Endothelial cell of umbilical vein (primary cell): ENCODE results near the gene FBXL17. TPM values are rescaled to one million over a fixed set of nuclear protein-coding genes. Genes with fewer than 3 reads are reported as not detected.

Source experiments
- BruUV-seq: library from RNA; stranded (reverse); fragments of 400-500 nt; replicated peaks from 2 replicates; lab custom pipeline; 2021; lab: Mats Ljungman, UMichigan
- CTCF ChIA-PET: fragments of 300-600, 350-600 bp; sonication (Branson Sonifier 250); formaldehyde crosslinking; loops from one replicate; lab custom pipeline; 2021; ENCODE audit warnings: antibody characterized with exemption, inconsistent platforms; lab: Charles Lee
- POLR2A ChIA-PET: fragments of 300-600, 350-600 bp; sonication (Branson Sonifier 250); formaldehyde crosslinking; loops from one replicate; lab custom pipeline; 2021; ENCODE audit warnings: antibody characterized with exemption, inconsistent platforms; lab: Charles Lee
- DNase-seq: peaks from one replicate; pipeline ENCODE4 v3.0.0-alpha.2; 2011; ENCODE audit warnings: low read depth, low spot score
- FAIRE-seq: peaks from 2 replicates; lab custom pipeline; 2011; peaks lifted over from hg19 to GRCh38; lab: Jason Lieb, UNC
- H2AFZ ChIP-seq: 2 replicates; pipeline ENCODE4 v1.6.0; 2012; ENCODE audit warnings: low read depth, low read length, control low read depth, inconsistent platforms
- H3K27ac ChIP-seq: 2 replicates; pipeline ENCODE4 v1.5.1; 2011; ENCODE audit warnings: low read depth, mild to moderate bottlenecking, control low read depth, low read length, moderate library complexity; ENCODE audit not compliant: insufficient read depth
- H3K27me3 ChIP-seq, 2 experiments: 2 replicates each; pipeline versions ENCODE4 v1.6.0 to v1.6.1; 2011; ENCODE audit warnings: low read length in 2 of 2, mixed read lengths in 1 of 2; ENCODE audit not compliant: control insufficient read depth in 2 of 2, insufficient read depth in 2 of 2
- H3K36me3 ChIP-seq, 2 experiments: 2 replicates in 1 of 2; 3 replicates in 1 of 2; pipeline ENCODE4 v1.5.1; 2011; ENCODE audit warnings: low read length in 2 of 2, mild to moderate bottlenecking in 1 of 2, moderate library complexity in 1 of 2; ENCODE audit not compliant: control insufficient read depth in 2 of 2, insufficient read depth in 2 of 2; ENCODE audit errors: extremely low read depth in 1 of 2
- H3K4me1 ChIP-seq: 3 replicates; pipeline ENCODE4 v1.5.1; 2011; ENCODE audit warnings: mild to moderate bottlenecking, low read length; ENCODE audit not compliant: control insufficient read depth, insufficient read depth; ENCODE audit errors: extremely low read depth
- H3K4me2 ChIP-seq: 2 replicates; pipeline ENCODE4 v1.6.1; 2011; ENCODE audit warnings: low read length, control low read depth, mixed read lengths; ENCODE audit not compliant: insufficient read depth
- H3K4me3 ChIP-seq, 3 experiments: fragments of 200-600 bp in 1 of 3; sonication (generic), shearing (Covaris generic) in 1 of 3; replicated peaks in 1 of 3; 2 replicates each; pipeline ENCODE4 v1.5.1; 2011 to 2016; ENCODE audit warnings: control low read depth in 3 of 3, low read length in 3 of 3, mild to moderate bottlenecking in 2 of 3, inconsistent platforms in 1 of 3, low read depth in 1 of 3, moderate library complexity in 1 of 3; ENCODE audit not compliant: insufficient read depth in 1 of 3
- H3K79me2 ChIP-seq: 2 replicates; pipeline ENCODE4 v1.6.0; 2012; ENCODE audit warnings: low read length, inconsistent platforms; ENCODE audit not compliant: control insufficient read depth, insufficient read depth
- H3K9ac ChIP-seq: replicated peaks from 2 replicates; pipeline ENCODE3; 2011; ENCODE audit warnings: low read length, control low read depth; ENCODE audit not compliant: insufficient read depth; ENCODE audit errors: extremely low read depth
- H3K9me1 ChIP-seq: replicated peaks from 3 replicates; pipeline ENCODE4 v1.6.0; 2011; ENCODE audit warnings: mild to moderate bottlenecking, low read length; ENCODE audit not compliant: control insufficient read depth, insufficient read depth; ENCODE audit errors: extremely low read depth
- H3K9me3 ChIP-seq: replicated peaks from 2 replicates; pipeline ENCODE4 v1.5.1; 2012; ENCODE audit warnings: low read length, inconsistent platforms; ENCODE audit not compliant: control insufficient read depth, insufficient read depth
- H4K20me1 ChIP-seq: replicated peaks from 2 replicates; pipeline ENCODE3; 2011; ENCODE audit warnings: mild to moderate bottlenecking, low read length; ENCODE audit not compliant: control insufficient read depth, insufficient read depth; ENCODE audit errors: extremely low read depth
- CTCF ChIP-seq, 2 donors: IDR thresholded peaks; 1 replicate in 1 of 2; 2 replicates in 1 of 2; pipeline ENCODE4 v1.5.1; 2011; ENCODE audit warnings: low read length in 2 of 2, mild to moderate bottlenecking in 2 of 2, moderate library complexity in 2 of 2, control low read depth in 1 of 2, inconsistent platforms in 1 of 2, low read depth in 1 of 2; ENCODE audit not compliant: insufficient read depth in 1 of 2; ENCODE audit errors: extremely low read depth in 1 of 2
- EZH2 ChIP-seq: IDR thresholded peaks from 2 replicates; pipeline ENCODE4 v1.6.1; 2012; ENCODE audit warnings: borderline replicate concordance, low read depth, mild to moderate bottlenecking, moderate library complexity, low read length, inconsistent platforms; ENCODE audit not compliant: severe bottlenecking
- FOS ChIP-seq: IDR thresholded peaks from 2 replicates; pipeline ENCODE4 v1.6.1; 2011; ENCODE audit warnings: mild to moderate bottlenecking, low read length, moderate library complexity, borderline replicate concordance; ENCODE audit not compliant: insufficient read depth
- GATA2 ChIP-seq: IDR thresholded peaks from 2 replicates; pipeline ENCODE4 v1.7.0; 2011; ENCODE audit warnings: low read depth, mild to moderate bottlenecking, moderate library complexity, mixed read lengths, low read length; ENCODE audit not compliant: insufficient read length, insufficient read depth
- JUN ChIP-seq: IDR thresholded peaks from 2 replicates; pipeline ENCODE4 v1.6.1; 2011; ENCODE audit warnings: borderline replicate concordance, low read depth; ENCODE audit not compliant: insufficient read length, insufficient read depth
- MAX ChIP-seq: IDR thresholded peaks from 2 replicates; pipeline ENCODE4 v1.6.1; 2011; ENCODE audit not compliant: insufficient read depth, insufficient read length
- MYC ChIP-seq: IDR thresholded peaks from one replicate; pipeline ENCODE4 v1.6.1; 2011; ENCODE audit warnings: mild to moderate bottlenecking, low read depth, low read length
- POLR2A ChIP-seq: IDR thresholded peaks from 2 replicates; pipeline ENCODE4 v1.6.1; 2012; ENCODE audit warnings: low read depth, mild to moderate bottlenecking, control low read depth, low read length
- POLR2AphosphoS5 ChIP-seq: IDR thresholded peaks from 2 replicates; pipeline ENCODE4 v1.6.1; 2012; ENCODE audit warnings: low read depth, mild to moderate bottlenecking, control low read depth, low read length, moderate library complexity; ENCODE audit not compliant: insufficient read depth
- dilution Hi-C: fragments of 300-500 bp; cut with MboI; formaldehyde crosslinking; loops from one replicate; pipeline ENCODE4 v1.15.0; 2019; ENCODE audit warnings: low sequenced_read_pairs; ENCODE audit not compliant: extremely low pct_ligation_motif_present
- intact Hi-C: fragments of 100-400 bp; cut with micrococcal nuclease; formaldehyde crosslinking; loops from one replicate; pipeline ENCODE4 v1.10.0; 2022
- polyA plus RNA-seq, 4 experiments: library from polyadenylated mRNA; depleted of rRNA in 3 of 4; stranded (reverse) in 3 of 4; unstranded in 1 of 4; fragments of >200 nt; gene quantifications; 2 replicates each; pipeline versions ENCODE4 v1.2.1 to v1.2.3, GENCODE V29; 2011 to 2012; ENCODE audit warnings: missing spikeins in 1 of 4
- total RNA-seq: library from RNA; stranded (reverse); gene quantifications from 2 replicates; pipeline ENCODE4 v1.2.3, GENCODE V29; 2021

Gene FBXL17
- total and polyA plus RNA-seq, 2 donors (not counting 3 experiments of a cell fraction or from before 2014, with no cell fraction given) = 2.7 to 8.8 TPM

GRCh38 chr5:107857785-107858184 is 524.1 kb downstream of the FBXL17 start:
- H3K4me1 ChIP-seq = no peaks in the 10 kb centered on the region
- H3K9ac ChIP-seq = no peak overlapping the region
- BruUV-seq = no TSS peak
- H3K36me3 ChIP-seq = no peaks in the 10 kb centered on the region
- CTCF ChIA-PET = no interaction called here
- H3K9me1 ChIP-seq = no peaks in the 10 kb centered on the region
- H3K27ac ChIP-seq = no peak overlapping the region
- H3K27me3 ChIP-seq = no peaks in the 10 kb centered on the region
- dilution Hi-C loops (no loop called here), intact Hi-C loops (loop anchor here (10.0 kb wide), 1 partner anchor 227 kb away; no protein-coding TSS in a partner anchor)
- no peak for FAIRE-seq
- H4K20me1 ChIP-seq = no peaks in the 10 kb centered on the region
- H3K9me3 ChIP-seq = no peaks in the 10 kb centered on the region
- POLR2A ChIA-PET = no interaction called here
- no peaks in the 10 kb centered on the region for H3K79me2 ChIP-seq
- no peak for DNase-seq
- no peak overlapping the region for H3K4me2 ChIP-seq
- H2AFZ ChIP-seq = no peak overlapping the region
- no peak for TF ChIP-seq FOS
- TF ChIP-seq JUN = no peak
- no peak for TF ChIP-seq GATA2
- TF ChIP-seq CTCF (IDR thresholded peaks at IDR 0.05; ENCODE audit: extremely low read depth in 1 of 2, insufficient read depth in 1 of 2, low read depth in 1 of 2, low read length in 2 of 2) = no peak
- no peak overlapping the region for H3K4me3 ChIP-seq

- H3K79me2 ChIP-seq = no peaks in the 10 kb centered on the region
- H3K9me1 ChIP-seq = no peaks in the 10 kb centered on the region
- TF ChIP-seq JUN (no peak), POLR2A (no peak), EZH2 (no peak), FOS (no peak), MAX (no peak), CTCF (IDR thresholded peaks at IDR 0.05; ENCODE audit: extremely low read depth in 1 of 2, insufficient read depth in 1 of 2, low read depth in 1 of 2, low read length in 2 of 2) (no peak), MYC (no peak), POLR2AphosphoS5 (no peak), GATA2 (no peak)
- CTCF ChIA-PET = no interaction called here
- H3K4me2 ChIP-seq = no peak overlapping the region
- H3K27me3 ChIP-seq = no peaks in the 10 kb centered on the region
- POLR2A ChIA-PET = no interaction called here
- dilution Hi-C loops = no loop called here
- intact Hi-C loops = loop anchor here (10.0 kb wide), 1 partner anchor 230 kb away; no protein-coding TSS in a partner anchor
- H3K4me3 ChIP-seq = no peak overlapping the region
- no TSS peak for BruUV-seq
- H3K4me1 ChIP-seq = no peaks in the 10 kb centered on the region
- FAIRE-seq (no peak), DNase-seq (no peak)
- H3K9me3 ChIP-seq = no peaks in the 10 kb centered on the region
- H4K20me1 ChIP-seq = no peaks in the 10 kb centered on the region
- no peak overlapping the region for H2AFZ ChIP-seq
- H3K27ac ChIP-seq = no peak overlapping the region
- no peaks in the 10 kb centered on the region for H3K36me3 ChIP-seq
- H3K9ac ChIP-seq = no peak overlapping the region
These were observed 526.7 kb downstream of the FBXL17 start for GRCh38 chr5:107855171-107855570.
